ENCODE results near the gene NRTN.
A peak's percentile ranks its signal among the peaks of the same experiment; 100 is the strongest.

DNA sequence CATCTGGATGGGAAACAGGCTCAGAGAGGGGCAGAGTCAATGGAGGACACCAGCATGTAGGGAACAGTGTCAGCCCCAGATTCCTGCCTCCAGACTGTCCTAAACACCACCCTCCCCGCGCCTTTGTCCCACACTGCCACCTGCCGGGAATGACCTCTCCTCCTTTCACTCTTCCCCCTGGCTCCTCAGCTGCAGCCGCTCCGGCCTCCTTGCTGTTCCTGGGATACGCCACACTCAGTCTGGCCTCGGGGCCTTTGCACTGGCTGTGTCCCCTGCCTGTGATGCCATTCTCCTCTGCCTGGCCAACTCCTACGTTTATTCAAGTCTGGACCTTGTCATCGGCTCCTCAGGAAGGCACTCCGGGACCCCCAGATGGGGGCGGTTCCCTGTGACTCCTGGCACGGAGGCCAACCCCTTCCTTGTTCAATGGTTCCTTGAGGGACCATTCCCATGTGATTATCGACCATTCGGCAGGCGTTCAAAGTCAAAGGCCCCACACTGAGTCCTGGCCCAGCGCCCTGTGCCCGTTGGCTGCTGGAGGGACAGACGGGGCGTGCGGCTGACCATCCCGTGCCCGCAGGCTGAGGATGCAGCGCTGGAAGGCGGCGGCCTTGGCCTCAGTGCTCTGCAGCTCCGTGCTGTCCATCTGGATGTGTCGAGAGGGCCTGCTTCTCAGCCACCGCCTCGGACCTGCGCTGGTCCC lies 18.9 kb downstream of the NRTN start:
- TF ChIP-seq, protein P1, sequence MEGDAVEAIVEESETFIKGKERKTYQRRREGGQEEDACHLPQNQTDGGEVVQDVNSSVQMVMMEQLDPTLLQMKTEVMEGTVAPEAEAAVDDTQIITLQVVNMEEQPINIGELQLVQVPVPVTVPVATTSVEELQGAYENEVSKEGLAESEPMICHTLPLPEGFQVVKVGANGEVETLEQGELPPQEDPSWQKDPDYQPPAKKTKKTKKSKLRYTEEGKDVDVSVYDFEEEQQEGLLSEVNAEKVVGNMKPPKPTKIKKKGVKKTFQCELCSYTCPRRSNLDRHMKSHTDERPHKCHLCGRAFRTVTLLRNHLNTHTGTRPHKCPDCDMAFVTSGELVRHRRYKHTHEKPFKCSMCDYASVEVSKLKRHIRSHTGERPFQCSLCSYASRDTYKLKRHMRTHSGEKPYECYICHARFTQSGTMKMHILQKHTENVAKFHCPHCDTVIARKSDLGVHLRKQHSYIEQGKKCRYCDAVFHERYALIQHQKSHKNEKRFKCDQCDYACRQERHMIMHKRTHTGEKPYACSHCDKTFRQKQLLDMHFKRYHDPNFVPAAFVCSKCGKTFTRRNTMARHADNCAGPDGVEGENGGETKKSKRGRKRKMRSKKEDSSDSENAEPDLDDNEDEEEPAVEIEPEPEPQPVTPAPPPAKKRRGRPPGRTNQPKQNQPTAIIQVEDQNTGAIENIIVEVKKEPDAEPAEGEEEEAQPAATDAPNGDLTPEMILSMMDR (IDR thresholded peaks at IDR 0.05; ENCODE audit: extremely low read depth in 1 of 2, insufficient read depth in 1 of 2, low read depth in 1 of 2, low read length in 2 of 2), result peak in 1 of 2 donors; percentile 11
- no peak for TF ChIP-seq FOS (IDR thresholded peaks at IDR 0.05; ENCODE audit: borderline replicate concordance, insufficient read depth, low read length)

All from endothelial cell of umbilical vein (primary cell).